Esophagus muscularis mucosa (tissue), 3 donors: ENCODE data around the gene MCRIP2.

Experiments
- POLR2A ChIP-seq: fragments of 450-650 bp; IDR thresholded peaks from one replicate; pipeline ENCODE4 v1.6.1; 2017; ENCODE audit warnings: antibody characterized with exemption, moderate library complexity, mild to moderate bottlenecking, low read depth
- TF ChIP-seq, protein P1 (sequence below), 3 experiments: fragments of 200-600 bp in 2 of 3; fragments of 450-650 bp in 1 of 3; sonication (generic) in 2 of 3; IDR thresholded peaks; one replicate each; pipeline ENCODE4 v1.5.1; 2017 to 2019; ENCODE audit warnings: antibody characterized with exemption in 3 of 3, mild to moderate bottlenecking in 2 of 3, moderate library complexity in 1 of 3

DNA sequence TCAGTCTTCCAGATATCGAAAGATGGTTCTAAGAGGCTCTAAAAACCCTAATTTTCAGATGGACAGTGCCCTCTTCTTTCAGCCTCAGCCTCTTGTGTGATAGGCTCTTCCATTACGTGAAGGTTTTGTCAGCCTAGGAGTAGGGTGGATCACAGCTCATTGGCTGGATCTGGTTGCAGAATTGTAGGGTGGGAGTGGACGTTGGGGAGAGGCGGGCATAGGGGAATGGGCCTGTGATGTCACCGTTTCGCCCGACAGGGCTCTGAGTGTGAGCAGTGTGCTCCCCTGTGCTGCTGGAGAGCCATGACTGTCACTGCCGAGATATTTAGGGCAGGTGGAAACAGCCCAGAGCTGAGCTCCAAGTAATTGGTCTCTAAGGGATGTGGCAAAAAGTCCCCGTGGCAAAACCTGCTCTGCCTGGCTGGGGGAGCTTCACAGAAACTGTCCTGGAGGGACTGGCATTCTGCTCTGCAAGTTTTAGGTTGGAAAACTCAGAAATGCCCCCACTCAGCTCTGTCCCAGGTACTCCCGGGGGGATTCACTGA lies 17.0 kb upstream of the MCRIP2 start:
- no peak for TF ChIP-seq POLR2A
- TF ChIP-seq, protein P1, sequence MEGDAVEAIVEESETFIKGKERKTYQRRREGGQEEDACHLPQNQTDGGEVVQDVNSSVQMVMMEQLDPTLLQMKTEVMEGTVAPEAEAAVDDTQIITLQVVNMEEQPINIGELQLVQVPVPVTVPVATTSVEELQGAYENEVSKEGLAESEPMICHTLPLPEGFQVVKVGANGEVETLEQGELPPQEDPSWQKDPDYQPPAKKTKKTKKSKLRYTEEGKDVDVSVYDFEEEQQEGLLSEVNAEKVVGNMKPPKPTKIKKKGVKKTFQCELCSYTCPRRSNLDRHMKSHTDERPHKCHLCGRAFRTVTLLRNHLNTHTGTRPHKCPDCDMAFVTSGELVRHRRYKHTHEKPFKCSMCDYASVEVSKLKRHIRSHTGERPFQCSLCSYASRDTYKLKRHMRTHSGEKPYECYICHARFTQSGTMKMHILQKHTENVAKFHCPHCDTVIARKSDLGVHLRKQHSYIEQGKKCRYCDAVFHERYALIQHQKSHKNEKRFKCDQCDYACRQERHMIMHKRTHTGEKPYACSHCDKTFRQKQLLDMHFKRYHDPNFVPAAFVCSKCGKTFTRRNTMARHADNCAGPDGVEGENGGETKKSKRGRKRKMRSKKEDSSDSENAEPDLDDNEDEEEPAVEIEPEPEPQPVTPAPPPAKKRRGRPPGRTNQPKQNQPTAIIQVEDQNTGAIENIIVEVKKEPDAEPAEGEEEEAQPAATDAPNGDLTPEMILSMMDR (IDR thresholded peaks at IDR 0.05), result no peak
